Stimulated activated CD4-positive, alpha-beta T cell treated with anti-CD3 and anti-CD28 coated beads, Interleukin-12 subunit alpha, Interleukin-12 subunit beta, amount 100 ng/mL, for 24 hours (primary cell): ENCODE results near the gene ZNF574.

ENCODE experiments used
- DNase-seq, 2 experiments: peaks; one replicate each; pipeline ENCODE4 v3.0.0-alpha.2; 2020; ENCODE audit warnings: low read depth in 2 of 2

Gene ZNF574

GRCh38 chr19:42125536-42125935 is 49.6 kb downstream of the ZNF574 start:
- DNase-seq = no peak

DNA sequence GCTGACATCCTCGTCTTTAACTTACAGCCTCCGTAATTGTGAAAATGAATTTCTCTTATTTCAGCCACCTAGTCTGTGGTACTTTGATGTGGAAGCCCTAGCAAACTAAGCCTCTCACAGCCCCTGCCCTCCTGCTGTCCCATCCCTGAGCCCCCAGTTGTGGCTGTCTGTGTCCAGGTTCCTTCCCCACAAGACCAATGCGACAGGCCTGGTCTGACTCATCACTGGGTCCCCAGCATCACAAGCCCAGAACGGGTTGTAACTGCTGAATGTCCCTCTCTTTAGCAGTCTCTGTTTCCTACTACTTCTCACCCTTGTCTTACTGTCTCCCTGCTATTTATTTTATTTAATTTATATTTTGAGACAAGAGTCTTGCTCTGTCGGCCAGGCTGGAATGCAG is 50.6 kb downstream of the ZNF574 start:
- no peak for DNase-seq

DNA sequence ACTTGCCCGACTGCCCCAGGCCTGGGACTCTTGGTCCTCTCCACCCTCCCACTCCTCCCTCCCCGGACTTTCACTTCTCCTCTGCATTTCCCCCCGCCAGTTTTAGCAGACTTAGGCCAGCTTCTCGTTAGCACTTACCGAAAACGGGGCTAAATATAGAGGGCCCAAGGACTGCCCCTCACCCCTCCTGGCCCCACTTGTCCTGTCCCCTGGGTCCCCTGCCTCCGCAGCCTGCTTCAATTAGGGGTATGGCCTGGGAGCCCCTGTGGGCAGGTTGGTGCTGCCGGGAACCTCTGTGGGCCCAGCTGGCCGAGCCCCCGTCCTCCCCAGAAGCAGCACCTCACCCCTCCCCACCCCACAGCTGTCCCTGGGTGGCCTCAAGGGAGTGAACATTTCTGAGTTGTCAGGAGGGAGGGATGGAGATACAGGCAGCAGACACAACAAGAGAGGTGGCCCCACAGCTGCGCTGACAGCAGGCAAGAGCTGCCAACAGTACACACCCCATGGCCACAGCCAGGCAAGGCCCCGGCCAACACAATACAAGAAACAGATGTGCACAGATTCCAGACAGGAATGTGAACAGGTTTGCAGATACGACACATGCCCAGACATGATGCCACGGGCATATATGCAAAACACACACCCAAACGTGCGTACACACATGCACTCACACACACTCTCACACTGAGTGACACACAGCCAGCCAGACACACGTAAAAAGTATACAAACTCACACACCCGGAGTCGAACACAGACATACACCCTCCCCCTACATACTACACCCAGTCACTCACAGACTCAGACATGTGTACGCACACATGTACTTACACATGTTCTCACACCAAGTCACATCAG is 53.7 kb downstream of the ZNF574 start:
- no peak for DNase-seq

DNA sequence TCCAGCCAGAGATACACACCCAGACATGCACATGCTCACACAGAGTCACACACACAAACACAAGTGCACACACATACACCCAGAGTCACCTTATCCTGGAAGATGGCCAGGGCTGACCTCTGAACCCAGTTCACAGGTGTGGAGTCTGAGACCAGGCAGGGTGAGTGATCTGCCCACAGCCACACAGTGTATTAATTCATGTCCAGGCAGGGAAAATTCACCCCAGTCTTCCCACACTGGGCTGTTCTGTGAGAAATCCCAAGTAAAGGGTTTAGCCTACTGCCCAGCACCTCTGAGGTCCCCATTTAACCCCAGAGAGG is 54.2 kb downstream of the ZNF574 start:
- DNase-seq = no peak
